Endothelial cell of umbilical vein (primary cell): Measurements from ENCODE around the gene OR12D2.

Experiments
- CTCF ChIP-seq, 2 donors: IDR thresholded peaks; 1 replicate in 1 of 2; 2 replicates in 1 of 2; pipeline ENCODE4 v1.5.1; 2011; ENCODE audit warnings: low read length in 2 of 2, mild to moderate bottlenecking in 2 of 2, moderate library complexity in 2 of 2, control low read depth in 1 of 2, inconsistent platforms in 1 of 2, low read depth in 1 of 2; ENCODE audit not compliant: insufficient read depth in 1 of 2; ENCODE audit errors: extremely low read depth in 1 of 2
- EZH2 ChIP-seq: IDR thresholded peaks from 2 replicates; pipeline ENCODE4 v1.6.1; 2012; ENCODE audit warnings: borderline replicate concordance, low read depth, mild to moderate bottlenecking, moderate library complexity, low read length, inconsistent platforms; ENCODE audit not compliant: severe bottlenecking
- FOS ChIP-seq: IDR thresholded peaks from 2 replicates; pipeline ENCODE4 v1.6.1; 2011; ENCODE audit warnings: mild to moderate bottlenecking, low read length, moderate library complexity, borderline replicate concordance; ENCODE audit not compliant: insufficient read depth
- JUN ChIP-seq: IDR thresholded peaks from 2 replicates; pipeline ENCODE4 v1.6.1; 2011; ENCODE audit warnings: borderline replicate concordance, low read depth; ENCODE audit not compliant: insufficient read length, insufficient read depth
- MAX ChIP-seq: IDR thresholded peaks from 2 replicates; pipeline ENCODE4 v1.6.1; 2011; ENCODE audit not compliant: insufficient read depth, insufficient read length
- POLR2A ChIP-seq: IDR thresholded peaks from 2 replicates; pipeline ENCODE4 v1.6.1; 2012; ENCODE audit warnings: low read depth, mild to moderate bottlenecking, control low read depth, low read length
- POLR2AphosphoS5 ChIP-seq: IDR thresholded peaks from 2 replicates; pipeline ENCODE4 v1.6.1; 2012; ENCODE audit warnings: low read depth, mild to moderate bottlenecking, control low read depth, low read length, moderate library complexity; ENCODE audit not compliant: insufficient read depth

- no peak for TF ChIP-seq CTCF (IDR thresholded peaks at IDR 0.05; ENCODE audit: extremely low read depth in 1 of 2, insufficient read depth in 1 of 2, low read depth in 1 of 2, low read length in 2 of 2)
- no peak for TF ChIP-seq POLR2AphosphoS5
- TF ChIP-seq POLR2A = no peak
- TF ChIP-seq MAX = no peak
- TF ChIP-seq FOS = no peak
- TF ChIP-seq EZH2 = no peak
- TF ChIP-seq JUN = no peak
Observed at GRCh38 chr6:29426654-29427053, 31.2 kb downstream of the OR12D2 start.
